Measurements from ENCODE around the gene PABPN1. TPM values are rescaled to one million over a fixed set of nuclear protein-coding genes. Genes with fewer than 3 reads are reported as not detected.

PABPN1 gene
- total and polyA plus RNA-seq, 2 of the 13 experiments (the other 11 are each of a cell fraction or from before 2014, with no cell fraction given), result 233 to 524 TPM

DNA sequence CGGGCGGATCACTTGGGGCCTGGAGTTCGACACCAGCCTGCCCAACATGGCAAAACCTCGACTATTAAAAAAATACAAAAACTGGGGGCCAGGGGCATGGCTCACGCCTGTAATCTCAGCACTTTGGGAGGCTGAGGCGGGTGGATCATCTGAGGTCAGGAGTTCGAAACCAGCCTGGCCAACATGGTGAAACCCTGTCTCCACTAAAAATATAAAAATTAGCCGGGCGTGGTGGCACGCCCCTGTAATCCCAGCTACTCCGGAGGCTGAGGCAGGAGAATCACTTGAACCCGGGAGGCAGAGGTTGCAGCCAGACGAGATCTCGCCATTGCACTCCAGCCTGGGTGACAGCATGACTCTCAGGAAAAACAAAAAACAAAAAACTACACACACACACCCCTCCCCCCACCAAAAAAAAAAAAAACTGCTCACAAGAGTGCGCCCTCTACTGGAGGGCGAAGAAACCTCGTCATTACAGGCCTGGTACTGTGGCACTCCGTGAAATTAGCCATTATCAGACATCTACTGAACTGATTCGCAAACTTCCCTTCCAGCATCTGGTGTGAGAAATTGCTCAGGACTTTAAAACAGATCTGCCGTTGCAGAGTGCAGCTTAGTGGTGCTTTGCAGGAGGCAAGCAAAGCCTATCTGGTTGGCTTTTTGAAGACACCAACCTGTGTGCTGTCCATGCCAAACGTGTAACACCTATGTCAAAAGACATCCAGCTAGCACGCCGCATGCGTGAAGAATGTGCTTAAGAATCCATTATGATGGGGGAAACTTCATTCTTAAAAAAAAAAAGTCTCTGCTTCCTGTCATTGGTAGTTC, 26.3 kb upstream of the PABPN1 start (continued):
- TF ChIP-seq GATAD2A (CRISPR knock-in tag; IDR thresholded peaks at IDR 0.05) (peak; percentile 53), ERF (CRISPR knock-in tag; IDR thresholded peaks at IDR 0.05) (no peak; the same call in 1 of the 2 replicates), NR2F2 (IDR thresholded peaks at IDR 0.05; ENCODE audit: borderline replicate concordance, low read depth) (no peak), ZEB1 (IDR thresholded peaks at IDR 0.05; ENCODE audit: insufficient replicate concordance, low read depth) (no peak), ZNF354B (CRISPR knock-in tag; IDR thresholded peaks at IDR 0.05) (peak; percentile 61; the same call in 1 of the 2 replicates), TBP (CRISPR knock-in tag; IDR thresholded peaks at IDR 0.05) (0 out of 2 replicates have a peak, but pooled peaks have one; percentile 58), HNRNPH1 (optimal IDR thresholded peaks at IDR 0.05; ENCODE audit: low read depth, low read length) (no peak), RARG (CRISPR knock-in tag; IDR thresholded peaks at IDR 0.05; ENCODE audit: low read depth) (no peak), ZIK1 (CRISPR knock-in tag; IDR thresholded peaks at IDR 0.05; ENCODE audit: borderline replicate concordance, low read depth) (no peak), ZNF674 (CRISPR knock-in tag; IDR thresholded peaks at IDR 0.05; ENCODE audit: low read depth) (no peak), GZF1 (CRISPR knock-in tag; IDR thresholded peaks at IDR 0.05) (no peak), ZNF724P (CRISPR knock-in tag; IDR thresholded peaks at IDR 0.05; ENCODE audit: borderline replicate concordance) (no peak), ARID2 (CRISPR knock-in tag; IDR thresholded peaks at IDR 0.05; ENCODE audit: borderline replicate concordance) (no peak)
- TF ChIP-seq, protein P1, sequence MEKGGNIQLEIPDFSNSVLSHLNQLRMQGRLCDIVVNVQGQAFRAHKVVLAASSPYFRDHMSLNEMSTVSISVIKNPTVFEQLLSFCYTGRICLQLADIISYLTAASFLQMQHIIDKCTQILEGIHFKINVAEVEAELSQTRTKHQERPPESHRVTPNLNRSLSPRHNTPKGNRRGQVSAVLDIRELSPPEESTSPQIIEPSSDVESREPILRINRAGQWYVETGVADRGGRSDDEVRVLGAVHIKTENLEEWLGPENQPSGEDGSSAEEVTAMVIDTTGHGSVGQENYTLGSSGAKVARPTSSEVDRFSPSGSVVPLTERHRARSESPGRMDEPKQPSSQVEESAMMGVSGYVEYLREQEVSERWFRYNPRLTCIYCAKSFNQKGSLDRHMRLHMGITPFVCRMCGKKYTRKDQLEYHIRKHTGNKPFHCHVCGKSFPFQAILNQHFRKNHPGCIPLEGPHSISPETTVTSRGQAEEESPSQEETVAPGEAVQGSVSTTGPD (CRISPR knock-in tag; IDR thresholded peaks at IDR 0.05), result peak; percentile 67; the same call in 1 of the 2 replicates
- TF ChIP-seq, protein P2, sequence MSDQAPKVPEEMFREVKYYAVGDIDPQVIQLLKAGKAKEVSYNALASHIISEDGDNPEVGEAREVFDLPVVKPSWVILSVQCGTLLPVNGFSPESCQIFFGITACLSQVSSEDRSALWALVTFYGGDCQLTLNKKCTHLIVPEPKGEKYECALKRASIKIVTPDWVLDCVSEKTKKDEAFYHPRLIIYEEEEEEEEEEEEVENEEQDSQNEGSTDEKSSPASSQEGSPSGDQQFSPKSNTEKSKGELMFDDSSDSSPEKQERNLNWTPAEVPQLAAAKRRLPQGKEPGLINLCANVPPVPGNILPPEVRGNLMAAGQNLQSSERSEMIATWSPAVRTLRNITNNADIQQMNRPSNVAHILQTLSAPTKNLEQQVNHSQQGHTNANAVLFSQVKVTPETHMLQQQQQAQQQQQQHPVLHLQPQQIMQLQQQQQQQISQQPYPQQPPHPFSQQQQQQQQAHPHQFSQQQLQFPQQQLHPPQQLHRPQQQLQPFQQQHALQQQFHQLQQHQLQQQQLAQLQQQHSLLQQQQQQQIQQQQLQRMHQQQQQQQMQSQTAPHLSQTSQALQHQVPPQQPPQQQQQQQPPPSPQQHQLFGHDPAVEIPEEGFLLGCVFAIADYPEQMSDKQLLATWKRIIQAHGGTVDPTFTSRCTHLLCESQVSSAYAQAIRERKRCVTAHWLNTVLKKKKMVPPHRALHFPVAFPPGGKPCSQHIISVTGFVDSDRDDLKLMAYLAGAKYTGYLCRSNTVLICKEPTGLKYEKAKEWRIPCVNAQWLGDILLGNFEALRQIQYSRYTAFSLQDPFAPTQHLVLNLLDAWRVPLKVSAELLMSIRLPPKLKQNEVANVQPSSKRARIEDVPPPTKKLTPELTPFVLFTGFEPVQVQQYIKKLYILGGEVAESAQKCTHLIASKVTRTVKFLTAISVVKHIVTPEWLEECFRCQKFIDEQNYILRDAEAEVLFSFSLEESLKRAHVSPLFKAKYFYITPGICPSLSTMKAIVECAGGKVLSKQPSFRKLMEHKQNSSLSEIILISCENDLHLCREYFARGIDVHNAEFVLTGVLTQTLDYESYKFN (CRISPR knock-in tag; conservative IDR thresholded peaks at IDR 0.05), result no peak
- TF ChIP-seq, protein P3, sequence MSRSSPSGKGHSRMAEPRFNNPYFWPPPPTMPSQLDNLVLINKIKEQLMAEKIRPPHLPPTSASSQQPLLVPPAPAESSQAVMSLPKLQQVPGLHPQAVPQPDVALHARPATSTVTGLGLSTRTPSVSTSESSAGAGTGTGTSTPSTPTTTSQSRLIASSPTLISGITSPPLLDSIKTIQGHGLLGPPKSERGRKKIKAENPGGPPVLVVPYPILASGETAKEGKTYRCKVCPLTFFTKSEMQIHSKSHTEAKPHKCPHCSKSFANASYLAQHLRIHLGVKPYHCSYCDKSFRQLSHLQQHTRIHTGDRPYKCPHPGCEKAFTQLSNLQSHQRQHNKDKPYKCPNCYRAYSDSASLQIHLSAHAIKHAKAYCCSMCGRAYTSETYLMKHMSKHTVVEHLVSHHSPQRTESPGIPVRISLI (CRISPR knock-in tag; IDR thresholded peaks at IDR 0.05; ENCODE audit: borderline replicate concordance), result peak; percentile 100
- TF ChIP-seq, protein P4, sequence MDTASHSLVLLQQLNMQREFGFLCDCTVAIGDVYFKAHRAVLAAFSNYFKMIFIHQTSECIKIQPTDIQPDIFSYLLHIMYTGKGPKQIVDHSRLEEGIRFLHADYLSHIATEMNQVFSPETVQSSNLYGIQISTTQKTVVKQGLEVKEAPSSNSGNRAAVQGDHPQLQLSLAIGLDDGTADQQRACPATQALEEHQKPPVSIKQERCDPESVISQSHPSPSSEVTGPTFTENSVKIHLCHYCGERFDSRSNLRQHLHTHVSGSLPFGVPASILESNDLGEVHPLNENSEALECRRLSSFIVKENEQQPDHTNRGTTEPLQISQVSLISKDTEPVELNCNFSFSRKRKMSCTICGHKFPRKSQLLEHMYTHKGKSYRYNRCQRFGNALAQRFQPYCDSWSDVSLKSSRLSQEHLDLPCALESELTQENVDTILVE (CRISPR knock-in tag; IDR thresholded peaks at IDR 0.05), result no peak
- TF ChIP-seq, protein P5, sequence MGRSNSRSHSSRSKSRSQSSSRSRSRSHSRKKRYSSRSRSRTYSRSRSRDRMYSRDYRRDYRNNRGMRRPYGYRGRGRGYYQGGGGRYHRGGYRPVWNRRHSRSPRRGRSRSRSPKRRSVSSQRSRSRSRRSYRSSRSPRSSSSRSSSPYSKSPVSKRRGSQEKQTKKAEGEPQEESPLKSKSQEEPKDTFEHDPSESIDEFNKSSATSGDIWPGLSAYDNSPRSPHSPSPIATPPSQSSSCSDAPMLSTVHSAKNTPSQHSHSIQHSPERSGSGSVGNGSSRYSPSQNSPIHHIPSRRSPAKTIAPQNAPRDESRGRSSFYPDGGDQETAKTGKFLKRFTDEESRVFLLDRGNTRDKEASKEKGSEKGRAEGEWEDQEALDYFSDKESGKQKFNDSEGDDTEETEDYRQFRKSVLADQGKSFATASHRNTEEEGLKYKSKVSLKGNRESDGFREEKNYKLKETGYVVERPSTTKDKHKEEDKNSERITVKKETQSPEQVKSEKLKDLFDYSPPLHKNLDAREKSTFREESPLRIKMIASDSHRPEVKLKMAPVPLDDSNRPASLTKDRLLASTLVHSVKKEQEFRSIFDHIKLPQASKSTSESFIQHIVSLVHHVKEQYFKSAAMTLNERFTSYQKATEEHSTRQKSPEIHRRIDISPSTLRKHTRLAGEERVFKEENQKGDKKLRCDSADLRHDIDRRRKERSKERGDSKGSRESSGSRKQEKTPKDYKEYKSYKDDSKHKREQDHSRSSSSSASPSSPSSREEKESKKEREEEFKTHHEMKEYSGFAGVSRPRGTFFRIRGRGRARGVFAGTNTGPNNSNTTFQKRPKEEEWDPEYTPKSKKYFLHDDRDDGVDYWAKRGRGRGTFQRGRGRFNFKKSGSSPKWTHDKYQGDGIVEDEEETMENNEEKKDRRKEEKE (IDR thresholded peaks at IDR 0.05), result no peak
